NCI-H2029 (cell line): ENCODE results near the gene SPATS2L.

Source experiments
- DNase-seq: peaks from one replicate; lab custom pipeline; 2025; lab: John Stamatoyannopoulos, UW

The SPATS2L gene

DNA sequence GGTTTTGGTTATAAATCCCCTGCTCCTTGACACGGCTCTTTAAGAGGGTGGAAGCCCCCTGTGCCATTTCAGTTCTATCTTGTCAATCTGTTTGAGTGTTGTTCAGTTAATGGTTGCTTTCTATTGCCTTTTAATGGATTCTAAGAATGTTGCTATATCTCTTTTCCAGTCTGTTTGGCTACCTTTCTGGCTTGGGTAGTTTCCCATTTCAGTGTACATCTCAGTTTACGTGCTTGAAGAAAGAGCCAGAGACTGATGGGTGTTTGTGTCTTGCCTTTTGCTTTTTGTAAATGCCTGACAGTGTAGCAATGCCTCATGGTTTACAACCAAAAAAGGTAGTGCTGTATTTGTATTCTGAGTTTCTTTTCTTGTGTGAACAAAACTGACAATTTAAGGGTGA, 45.3 kb downstream of the SPATS2L start:
- DNase-seq = no peak

DNA sequence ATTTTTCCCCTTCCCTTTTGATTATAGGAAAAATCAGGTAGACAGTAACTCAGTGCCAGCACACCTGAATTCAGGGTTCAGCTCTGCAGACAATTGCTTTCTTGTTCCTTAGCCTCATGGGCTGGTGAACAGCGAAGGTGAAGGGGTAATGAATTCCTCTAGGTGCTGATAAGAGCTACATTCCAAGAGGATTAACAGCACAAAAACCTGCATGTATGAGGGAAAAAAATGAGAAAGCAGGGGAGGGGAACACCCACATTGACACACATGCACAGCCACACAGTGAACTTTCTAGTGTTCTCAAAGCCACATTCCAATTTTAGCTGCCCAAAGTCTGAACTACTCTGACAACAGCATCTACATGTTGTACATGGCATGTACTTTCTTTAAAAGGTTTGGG, 46.1 kb downstream of the SPATS2L start:
- DNase-seq = no peak

DNA sequence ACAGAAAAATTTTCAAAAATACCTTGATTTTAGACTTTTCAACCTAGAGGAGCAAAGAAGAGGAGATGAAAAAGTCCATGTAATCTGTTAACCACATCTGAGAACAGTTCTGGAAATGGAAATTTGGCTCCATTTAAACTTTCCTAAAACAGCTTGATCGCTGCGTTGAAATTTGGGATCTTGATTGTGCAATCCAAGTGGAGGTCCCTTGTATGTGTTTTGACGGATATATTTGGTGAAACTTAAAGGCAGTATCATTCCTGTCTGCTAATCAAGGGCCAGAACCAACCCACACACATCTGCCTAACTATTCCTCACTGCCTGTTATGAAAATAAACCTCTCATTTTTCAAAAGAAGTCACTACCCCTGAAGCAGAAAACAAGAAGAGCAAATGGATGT, 46.6 kb downstream of the SPATS2L start:
- no peak for DNase-seq

DNA sequence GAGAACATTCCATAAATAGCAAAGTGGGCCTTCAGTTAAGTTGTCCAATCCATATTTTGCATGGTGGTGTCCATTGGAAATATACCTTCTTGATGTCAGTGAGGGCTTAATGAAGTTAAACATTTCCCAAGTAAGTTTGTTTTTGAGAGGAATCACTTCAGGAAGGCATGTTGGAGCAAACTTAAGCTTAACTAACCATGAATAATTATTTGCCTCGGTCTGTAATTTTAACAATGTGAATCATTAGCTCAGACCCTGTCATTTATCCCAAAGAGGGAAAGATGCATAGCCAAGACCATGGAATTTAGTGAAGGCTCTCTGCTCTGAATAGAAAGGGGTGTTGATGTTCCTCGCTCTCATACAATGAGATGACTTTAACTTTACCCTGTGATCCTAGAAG, 47.4 kb downstream of the SPATS2L start:
- DNase-seq = no peak

DNA sequence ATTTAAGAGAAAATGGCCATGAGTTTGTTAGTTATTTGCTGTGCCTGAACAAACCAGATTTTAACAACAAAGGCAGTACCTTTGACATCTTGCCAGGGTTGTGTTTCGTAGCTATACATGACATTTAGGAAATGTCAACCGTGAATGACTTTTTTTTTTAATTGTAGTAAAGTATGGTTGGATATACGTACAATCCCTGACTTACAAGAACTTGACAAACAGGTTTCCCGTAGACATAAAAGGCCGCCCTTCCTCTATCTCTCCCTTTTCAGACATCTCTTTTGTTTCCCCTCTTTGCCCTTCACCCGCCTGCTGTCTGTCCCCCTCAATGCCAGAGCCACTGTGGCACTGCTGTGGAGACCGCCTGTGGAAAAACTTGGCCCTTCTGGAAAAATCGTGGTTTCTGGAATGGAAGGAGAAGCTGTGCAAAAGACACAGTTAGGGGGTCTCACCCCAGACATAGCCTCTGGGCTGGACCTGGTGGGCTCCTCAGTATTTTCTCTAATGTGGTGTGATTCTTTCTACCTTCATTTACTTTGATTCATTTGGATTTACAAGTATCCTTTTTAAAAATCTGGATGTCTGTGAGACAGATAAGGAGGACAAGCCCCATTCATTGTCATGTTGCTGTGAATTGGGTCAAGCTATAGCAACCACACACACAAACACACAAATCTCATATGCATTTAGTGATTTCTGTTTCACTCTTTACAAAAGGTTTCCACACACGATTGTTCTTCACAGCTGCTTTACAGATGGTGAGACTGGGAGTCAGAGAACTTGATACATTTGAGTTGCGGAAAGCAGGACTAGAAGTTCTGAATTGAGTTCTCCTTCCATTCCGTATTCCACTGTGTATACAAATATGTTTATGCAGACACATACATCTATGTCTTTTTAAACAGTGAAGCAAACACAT, 48.6 kb downstream of the SPATS2L start:
- DNase-seq = no peak

DNA sequence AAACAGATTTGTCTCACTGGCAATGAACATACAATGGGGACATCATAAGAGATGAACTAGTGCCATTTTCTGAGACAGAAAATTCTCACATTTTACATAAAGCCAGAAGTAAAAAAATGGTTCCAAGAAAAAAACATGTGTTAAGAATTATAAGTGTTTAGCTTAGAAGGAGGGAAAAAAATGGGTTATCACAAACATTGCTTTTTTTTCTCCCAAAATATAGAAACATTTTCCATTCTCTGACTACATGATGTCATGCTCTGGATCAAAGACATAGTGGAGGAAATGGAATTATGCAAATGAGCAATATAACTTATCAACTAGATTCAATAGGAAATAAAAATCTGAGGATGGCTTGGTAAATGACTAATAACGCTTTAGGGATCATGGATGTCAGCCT, 49.8 kb downstream of the SPATS2L start:
- no peak for DNase-seq

DNA sequence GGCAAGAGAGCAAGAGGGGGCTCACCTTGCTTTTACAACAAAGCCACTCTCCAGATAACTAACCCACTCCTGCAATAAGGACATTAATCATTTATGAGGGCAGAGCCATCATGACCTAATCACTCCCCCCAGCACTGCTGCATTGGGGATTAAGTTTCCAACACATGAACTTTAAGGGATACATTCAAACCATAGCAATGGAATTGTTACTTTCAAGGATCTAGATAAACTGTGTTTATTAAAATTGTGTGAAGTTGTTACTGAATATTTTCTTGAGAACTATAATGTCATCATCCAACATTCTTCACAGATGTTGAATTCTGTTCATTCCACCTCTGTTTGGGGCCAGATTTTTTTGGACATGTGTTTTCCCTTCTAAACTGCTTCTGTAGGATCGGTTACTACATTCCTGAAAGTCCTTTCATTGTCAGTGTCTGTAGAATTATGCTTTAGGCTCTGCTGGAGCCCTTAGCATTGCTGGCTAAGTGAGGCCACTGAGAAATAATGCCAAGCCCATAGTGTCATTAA, 50.4 kb downstream of the SPATS2L start:
- DNase-seq = no peak

DNA sequence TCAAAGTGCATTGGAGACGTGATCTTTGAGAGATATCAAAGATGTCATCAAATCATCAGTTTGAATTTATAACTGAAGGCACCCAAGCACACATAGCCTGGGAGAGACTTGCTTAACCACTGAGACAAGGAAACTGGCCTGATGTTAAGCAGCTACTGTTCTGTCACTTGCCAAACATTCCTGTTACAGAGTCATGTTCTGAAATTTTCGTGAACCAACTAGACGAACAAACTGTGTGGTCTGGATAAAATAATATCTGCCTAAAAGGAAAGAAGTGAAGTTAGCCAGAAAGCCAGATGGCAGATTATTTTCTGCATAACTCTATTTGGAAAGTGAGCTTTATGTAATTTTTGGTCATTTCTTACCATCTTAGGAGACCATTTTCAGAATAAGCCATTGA, 51.4 kb downstream of the SPATS2L start:
- DNase-seq = no peak

DNA sequence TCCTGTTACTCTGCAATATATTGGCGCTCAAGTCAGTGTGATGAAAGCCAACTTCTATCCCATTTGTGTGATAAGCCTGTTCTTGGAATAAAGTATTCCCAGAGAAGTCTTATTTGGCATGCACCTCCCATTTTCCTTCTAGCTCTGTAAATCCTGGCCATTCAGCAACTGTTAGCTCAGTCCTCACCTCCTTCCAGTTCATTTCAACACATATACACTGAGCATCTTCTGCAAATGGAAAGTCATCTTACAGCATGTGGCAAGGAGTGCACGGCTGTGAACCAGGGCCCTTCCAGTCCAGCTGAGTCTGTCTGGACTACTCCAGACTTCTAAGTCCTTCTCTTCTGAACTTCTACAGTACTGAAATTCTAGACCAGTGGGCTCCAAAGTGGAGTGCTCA, 53.1 kb downstream of the SPATS2L start:
- no peak for DNase-seq

DNA sequence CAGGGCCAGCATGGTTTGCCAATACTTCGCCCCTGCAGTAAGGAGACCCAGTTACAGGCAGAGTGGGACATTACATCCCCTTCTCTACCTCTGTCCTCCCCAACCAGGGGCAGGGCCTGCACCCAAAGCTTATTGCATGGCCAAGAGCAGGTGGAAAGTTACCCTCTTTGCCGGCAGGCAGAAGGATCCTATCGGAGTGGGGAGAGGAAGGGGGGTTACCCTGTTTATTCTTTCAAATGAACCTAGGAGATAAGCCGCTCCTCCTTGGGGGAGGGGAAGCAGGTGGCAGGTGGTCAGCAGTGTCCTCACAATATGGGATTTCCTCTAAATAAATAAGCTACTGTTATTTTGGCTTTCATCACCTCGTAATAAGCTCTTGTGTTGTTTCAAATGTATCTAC, 53.9 kb downstream of the SPATS2L start:
- DNase-seq = no peak

DNA sequence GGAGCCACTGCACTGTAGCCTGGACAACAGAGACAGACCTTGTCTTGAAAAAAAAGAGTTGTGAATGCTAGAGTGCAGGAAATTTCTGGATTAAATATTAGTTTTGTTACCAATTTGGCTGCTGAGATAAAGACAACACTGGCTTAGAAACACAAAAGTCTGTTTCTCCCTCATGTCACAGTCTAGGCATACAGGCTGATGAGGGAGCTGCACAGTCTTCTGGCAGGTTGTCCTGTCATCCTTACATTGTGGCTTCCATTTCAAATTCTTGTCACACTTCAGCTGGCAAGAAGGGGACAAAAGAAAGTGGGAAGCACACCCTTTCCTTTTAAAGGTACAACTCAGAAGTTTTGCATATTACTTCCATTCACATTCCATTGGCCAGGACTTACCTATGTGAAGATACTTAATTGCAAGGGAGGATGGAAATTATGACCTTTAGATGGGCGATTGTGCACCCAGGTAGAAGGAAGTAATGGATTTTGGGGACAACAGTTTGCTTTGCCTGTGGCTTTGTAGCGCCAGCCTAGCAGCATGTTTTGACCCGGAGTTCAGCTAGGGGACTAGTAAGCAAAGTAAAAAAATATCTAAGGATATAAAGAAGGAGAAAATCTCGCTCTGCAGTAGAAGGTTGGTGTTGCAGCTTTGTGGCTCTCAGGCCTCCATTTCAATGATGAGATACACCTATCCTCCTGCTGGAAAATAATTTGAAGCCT, 55.9 kb downstream of the SPATS2L start:
- no peak for DNase-seq

DNA sequence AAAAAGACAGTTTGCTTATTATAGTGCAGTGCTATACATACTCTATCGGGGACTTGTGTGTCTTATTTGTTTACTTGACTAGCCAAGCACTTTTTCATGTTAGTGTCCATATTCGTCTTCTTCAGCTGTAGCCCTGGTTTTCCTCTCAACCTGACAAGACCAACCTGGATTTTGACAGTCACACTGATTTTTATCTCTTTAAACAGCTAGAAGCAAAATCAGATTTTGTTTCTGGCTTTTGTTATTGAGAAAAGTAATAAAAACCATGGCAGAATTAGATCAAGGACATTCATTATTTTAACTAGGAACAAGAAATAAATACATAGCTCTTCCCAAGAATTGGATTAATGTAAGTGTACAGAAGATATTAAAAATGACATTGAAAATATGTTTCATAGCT, 56.8 kb downstream of the SPATS2L start:
- no peak for DNase-seq

DNA sequence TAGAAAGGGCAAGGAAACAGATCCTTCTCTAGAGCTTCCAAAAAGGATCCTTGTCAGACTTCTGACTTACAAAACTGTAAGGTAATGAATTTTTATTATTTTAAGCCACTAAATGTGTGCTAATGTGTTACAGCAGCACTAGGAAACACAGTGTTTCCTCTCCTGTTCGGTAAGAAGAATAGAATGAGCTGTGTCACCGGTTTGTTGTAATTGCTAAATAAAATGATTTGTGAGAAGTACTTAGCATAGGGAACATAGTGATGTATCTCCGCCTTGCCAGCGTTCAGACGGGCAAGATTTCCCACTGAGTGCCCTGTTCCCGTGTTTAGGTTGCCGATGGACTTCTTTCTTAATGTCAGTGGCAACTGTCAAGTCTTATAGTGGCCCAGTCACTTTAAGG, 57.6 kb downstream of the SPATS2L start:
- DNase-seq = no peak

DNA sequence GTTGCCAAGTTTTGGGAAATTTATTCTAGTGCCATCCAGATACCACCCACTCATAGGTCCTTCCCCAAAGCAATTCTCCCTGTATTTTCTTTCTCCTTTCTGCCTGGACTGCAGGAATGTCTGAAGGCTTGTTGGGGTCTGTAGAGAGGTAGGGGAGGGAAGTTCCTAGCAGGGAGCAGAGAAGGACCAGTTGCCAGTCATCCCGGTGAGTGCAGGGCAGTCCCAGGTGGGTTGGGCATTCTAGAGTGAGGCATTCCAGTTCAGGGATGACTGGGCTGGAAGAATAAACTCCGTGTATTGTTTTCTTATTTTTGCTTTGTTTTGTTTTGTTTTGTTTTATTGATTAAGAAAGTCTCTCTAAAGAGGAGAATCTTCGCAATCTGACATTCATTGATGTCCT, 58.1 kb downstream of the SPATS2L start:
- no peak for DNase-seq

DNA sequence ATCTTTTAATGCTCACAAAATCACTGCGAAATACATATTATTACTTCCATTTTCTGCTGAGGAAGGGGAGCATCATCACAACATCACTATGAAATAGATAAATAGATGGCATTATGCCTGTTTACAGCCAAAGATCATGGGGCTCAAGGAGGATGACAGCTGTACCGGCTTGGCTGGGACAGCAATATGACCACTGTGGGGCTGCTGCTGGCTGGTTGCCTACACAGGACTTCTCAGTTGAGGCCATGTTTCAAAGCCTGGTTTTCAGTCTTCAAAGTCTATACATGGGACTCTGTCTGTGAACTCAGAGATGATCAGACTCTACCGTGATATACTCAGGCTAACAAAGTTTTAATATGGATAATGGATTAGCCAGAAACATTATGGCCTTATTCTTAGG, 58.7 kb downstream of the SPATS2L start:
- no peak for DNase-seq

DNA sequence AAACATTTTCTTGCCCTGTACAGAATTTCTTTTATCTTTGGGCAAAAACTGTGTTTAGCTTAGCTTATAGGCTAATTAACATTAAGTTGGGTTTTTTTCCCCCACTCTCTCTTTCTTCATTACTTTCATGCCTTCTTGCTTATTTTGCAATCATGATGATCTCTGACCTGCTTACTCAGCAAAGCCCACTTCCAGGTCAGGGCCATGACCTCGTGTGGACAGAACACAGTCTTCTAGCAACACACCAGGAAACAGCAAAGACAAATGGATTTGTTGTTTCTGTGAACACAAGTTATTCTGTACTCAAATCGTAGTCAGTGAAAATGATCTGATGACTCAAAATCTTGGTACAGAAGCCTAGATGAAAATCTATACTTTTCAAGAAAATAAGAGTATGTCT, 60.7 kb downstream of the SPATS2L start:
- no peak for DNase-seq

DNA sequence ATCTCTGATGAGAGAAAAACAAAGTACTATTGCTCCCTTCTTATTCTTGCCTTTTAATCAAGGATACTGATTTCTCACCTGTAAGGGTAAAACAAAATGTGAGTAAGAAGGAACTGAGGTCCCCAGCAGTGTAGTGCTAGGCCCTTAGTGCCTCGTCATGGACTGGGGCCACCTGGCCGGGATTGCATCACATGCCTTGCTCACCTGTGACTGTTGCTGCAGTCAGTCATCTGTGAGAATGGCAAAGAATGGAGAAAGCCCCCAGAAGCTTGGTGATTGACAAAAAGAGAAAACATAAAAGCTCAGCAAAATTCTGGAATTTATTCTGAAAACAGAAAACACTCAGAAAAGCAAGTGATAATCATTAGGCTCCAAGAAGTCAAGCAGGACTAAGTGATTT, 63.4 kb downstream of the SPATS2L start:
- DNase-seq = no peak

DNA sequence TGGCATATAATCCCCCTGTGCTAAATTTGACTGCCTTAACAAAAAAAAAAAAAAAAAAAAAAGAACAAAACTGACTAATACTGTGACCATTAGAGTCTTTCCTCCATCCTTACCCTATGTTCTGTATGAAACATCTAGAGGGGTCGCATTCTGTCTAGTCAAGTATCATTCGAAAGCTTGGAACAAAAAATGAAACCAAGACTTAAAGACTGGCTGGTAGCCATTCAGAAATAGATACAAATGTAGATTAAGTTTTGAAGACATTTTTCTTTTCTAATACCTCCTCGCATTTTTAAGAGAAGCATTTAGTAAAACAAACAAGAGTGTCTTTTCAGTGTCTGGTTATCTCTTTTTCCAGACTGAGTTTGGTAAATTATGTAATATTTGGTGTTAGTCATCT, 66.7 kb downstream of the SPATS2L start:
- DNase-seq = no peak

DNA sequence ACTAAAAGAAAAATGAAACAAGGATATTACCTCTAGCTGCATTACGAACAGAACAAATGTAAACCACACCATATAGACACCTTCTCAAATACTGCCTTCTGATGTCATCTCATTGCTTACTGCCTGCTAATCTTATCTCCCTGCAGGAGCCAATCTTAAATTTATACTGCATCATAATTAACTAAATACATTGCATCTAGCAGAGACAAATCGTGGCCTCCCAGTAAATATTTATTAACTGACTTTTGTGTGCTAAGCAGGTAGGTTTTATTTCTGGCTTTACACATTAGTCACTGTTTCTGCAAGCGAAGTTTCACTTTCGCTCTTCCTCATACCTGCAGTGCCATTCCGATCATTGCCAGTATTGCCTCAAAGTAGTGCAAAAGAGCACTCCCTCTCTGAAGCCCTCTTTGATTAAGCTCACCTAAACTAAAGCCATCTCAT, 67.5 kb downstream of the SPATS2L start:
- no peak for DNase-seq

DNA sequence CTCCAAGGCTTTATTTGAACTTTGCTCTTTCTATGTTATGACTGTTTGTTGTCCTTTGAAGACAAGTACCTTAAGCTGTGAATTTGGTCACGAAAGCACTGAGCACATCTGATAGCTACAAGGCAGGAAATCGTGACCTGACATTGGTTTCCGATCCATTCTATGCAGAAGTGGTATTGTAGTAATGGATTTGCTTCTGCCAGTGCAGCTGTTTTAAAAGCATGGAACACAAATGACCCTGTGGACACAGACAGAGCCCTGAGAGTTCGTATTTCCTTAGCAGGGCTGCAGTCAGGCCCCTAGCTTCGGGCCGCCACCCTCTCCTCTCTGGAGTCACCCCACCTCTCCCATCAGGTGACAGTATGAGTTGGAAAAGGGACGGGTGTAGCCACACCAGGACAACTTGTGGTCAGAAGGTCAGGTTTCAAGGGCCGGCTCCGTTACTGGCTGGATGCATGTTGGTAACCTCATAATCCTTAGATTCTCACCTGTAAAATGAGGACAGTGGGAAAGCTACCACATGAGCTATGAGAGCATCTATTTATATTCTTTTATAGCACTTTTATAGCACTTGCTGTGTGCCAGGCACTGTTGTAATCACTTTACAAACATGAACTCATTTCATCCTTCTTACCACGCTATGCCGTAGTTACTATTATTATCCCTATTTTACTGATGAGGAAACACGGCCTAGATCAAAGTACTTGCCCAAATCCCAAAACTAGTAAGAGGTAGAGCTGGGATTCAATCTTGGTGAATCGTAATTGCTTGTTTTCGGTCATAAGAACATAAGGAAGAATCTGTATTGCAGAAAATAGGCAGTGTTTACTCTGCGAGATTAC, 70.2 kb downstream of the SPATS2L start:
- no peak for DNase-seq

DNA sequence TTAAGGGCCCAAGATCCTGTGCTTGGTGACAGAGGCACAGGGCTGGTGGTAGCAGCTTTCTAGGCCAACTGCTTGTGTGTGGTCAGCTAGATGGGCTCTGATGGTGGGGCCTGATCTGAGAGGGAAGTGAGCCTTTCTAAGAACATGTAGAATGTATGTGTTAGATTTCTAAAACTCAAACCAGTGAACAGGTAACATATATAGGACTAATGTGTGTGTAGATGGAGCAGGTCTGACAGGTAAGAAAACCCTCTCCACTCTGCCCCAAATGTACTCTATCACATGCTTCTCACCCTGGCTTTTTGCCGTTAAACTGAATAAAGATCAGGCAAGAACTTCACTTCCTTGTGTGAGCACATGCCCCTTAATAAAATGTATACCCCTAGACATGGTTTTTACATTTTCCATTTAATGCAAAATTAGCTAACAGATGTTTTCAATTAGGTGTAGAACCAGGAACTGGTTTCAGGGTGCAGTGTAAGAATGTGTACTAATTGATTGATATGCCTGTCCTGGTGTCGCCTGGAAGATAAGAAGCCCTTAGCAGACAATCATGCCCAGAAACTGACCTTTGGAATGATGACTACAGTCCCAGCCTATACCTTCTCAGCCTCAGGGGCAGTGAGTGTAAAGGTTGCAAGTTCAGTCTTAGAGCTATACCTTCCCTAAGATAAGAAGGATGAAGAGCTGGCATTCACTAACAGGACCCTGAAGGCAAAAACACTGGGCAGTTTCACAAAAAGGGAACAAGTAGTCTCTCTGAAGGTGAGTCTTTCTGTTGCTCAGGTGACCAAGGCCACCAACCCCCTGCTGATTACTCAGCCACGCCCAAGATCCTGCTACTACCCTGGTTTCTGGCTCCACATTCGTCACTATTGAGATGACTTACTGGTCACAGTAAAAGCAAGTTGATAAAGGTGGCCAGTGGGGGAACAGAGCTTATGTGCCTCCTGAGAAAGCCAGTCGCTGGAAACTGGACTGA, 71.2 kb downstream of the SPATS2L start:
- no peak for DNase-seq
